ENCODE data around the gene EPS8L2. TPM values are rescaled to one million over a fixed set of nuclear protein-coding genes. Genes with fewer than 3 reads are reported as not detected.

Gene EPS8L2
- total RNA-seq, 2 donors from 2014 or later = 126 to 153 TPM

- Histone ChIP-seq H3K9me3 (no peaks in the 10 kb centered on the region), H3K4me1 (peaks cover 45% of the 10 kb centered on the region), H3K27me3 (no peaks in the 10 kb centered on the region), H3K36me3 (replicated peaks in 1 of 2; ENCODE audit: insufficient read depth in 1 of 2, low read depth in 2 of 2) (no peaks in the 10 kb centered on the region), H3K27ac (peak overlapping the region; percentile 72 to 99 (median 97)), H3K4me3 (no peak overlapping the region)
- WGBS, 2 donors = 72 to 79% methylated on average over 10 to 11 of the region's 11 CpGs
- DNase-seq = no peak
- no peak for ATAC-seq
- intact Hi-C loops (cut with DNase I) = no loop called here
- no peak for TF ChIP-seq POLR2A (IDR thresholded peaks at IDR 0.05)
- TF ChIP-seq CTCF (IDR thresholded peaks at IDR 0.05) = no peak
Measured at GRCh38 chr11:697811-698311, 8.2 kb upstream of the EPS8L2 start.

GRCh38 chr11:698493-699115 is 7.4 kb upstream of the EPS8L2 start:
- WGBS, 2 donors = 80 to 85% methylated on average over 17 of the region's 17 CpGs
- H3K27me3 ChIP-seq = no peaks in the 10 kb centered on the region
- intact Hi-C loops (cut with DNase I) = no loop called here
- TF ChIP-seq CTCF (IDR thresholded peaks at IDR 0.05) (no peak), POLR2A (IDR thresholded peaks at IDR 0.05) (no peak)
- DNase-seq = no peak
- no peak for ATAC-seq
- H3K4me1 ChIP-seq = peaks cover 45% of the 10 kb centered on the region
- H3K4me3 ChIP-seq = no peak overlapping the region
- H3K9me3 ChIP-seq = no peaks in the 10 kb centered on the region
- no peaks in the 10 kb centered on the region for H3K36me3 ChIP-seq (replicated peaks in 1 of 2; ENCODE audit: insufficient read depth in 1 of 2, low read depth in 2 of 2)
- H3K27ac ChIP-seq = peak overlapping the region in 2 of 4 donors; percentile 8 to 96

- Histone ChIP-seq H3K9me3 (no peaks in the 10 kb centered on the region), H3K27ac (no peak overlapping the region), H3K36me3 (replicated peaks in 1 of 2; ENCODE audit: insufficient read depth in 1 of 2, low read depth in 2 of 2) (no peaks in the 10 kb centered on the region), H3K4me3 (no peak overlapping the region), H3K27me3 (no peaks in the 10 kb centered on the region), H3K4me1 (peaks cover 45% of the 10 kb centered on the region)
- no peak for TF ChIP-seq CTCF (IDR thresholded peaks at IDR 0.05)
- TF ChIP-seq POLR2A (IDR thresholded peaks at IDR 0.05) = no peak
- intact Hi-C loops (cut with DNase I) = no loop called here
- ATAC-seq = no peak
- 93 to 94% methylated on average over 7 of the region's 7 CpGs for whole genome bisulfite sequencing, 2 donors
- no peak for DNase-seq
Measured at GRCh38 chr11:699116-699508, 6.9 kb upstream of the EPS8L2 start.

GRCh38 chr11:699753-700152 is 6.3 kb upstream of the EPS8L2 start:
- DNase-seq = no peak
- Histone ChIP-seq H3K27me3 (no peaks in the 10 kb centered on the region), H3K4me3 (no peak overlapping the region), H3K27ac (no peak overlapping the region), H3K4me1 (peaks cover 50% of the 10 kb centered on the region), H3K36me3 (replicated peaks in 1 of 2; ENCODE audit: insufficient read depth in 1 of 2, low read depth in 2 of 2) (no peaks in the 10 kb centered on the region), H3K9me3 (no peaks in the 10 kb centered on the region)
- 89 to 100% methylated on average over 1 of the region's 1 CpG for WGBS, 2 donors
- TF ChIP-seq POLR2A (IDR thresholded peaks at IDR 0.05) (no peak), CTCF (IDR thresholded peaks at IDR 0.05) (no peak)
- intact Hi-C loops (cut with DNase I) = no loop called here
- no peak for ATAC-seq

Data from body of pancreas (tissue), 4 donors.